GM12875 (cell line): Measurements from ENCODE around the gene RERE.

Experiments
- H3K4me3 ChIP-seq: one replicate; pipeline ENCODE4 v1.5.1; 2011; ENCODE audit warnings: low read depth, low read length, control low read depth
- TF ChIP-seq, protein P1 (sequence below): IDR thresholded peaks from 2 replicates; pipeline ENCODE4 v1.5.1; 2011; ENCODE audit warnings: low read depth, mild to moderate bottlenecking, control low read depth, inconsistent platforms, low read length, moderate library complexity, borderline replicate concordance; ENCODE audit not compliant: insufficient read depth

Gene RERE

GRCh38 chr1:8562222-8562621 lies 255.2 kb downstream of the RERE start:
- H3K4me3 ChIP-seq, result no peak overlapping the region
- TF ChIP-seq, protein P1, sequence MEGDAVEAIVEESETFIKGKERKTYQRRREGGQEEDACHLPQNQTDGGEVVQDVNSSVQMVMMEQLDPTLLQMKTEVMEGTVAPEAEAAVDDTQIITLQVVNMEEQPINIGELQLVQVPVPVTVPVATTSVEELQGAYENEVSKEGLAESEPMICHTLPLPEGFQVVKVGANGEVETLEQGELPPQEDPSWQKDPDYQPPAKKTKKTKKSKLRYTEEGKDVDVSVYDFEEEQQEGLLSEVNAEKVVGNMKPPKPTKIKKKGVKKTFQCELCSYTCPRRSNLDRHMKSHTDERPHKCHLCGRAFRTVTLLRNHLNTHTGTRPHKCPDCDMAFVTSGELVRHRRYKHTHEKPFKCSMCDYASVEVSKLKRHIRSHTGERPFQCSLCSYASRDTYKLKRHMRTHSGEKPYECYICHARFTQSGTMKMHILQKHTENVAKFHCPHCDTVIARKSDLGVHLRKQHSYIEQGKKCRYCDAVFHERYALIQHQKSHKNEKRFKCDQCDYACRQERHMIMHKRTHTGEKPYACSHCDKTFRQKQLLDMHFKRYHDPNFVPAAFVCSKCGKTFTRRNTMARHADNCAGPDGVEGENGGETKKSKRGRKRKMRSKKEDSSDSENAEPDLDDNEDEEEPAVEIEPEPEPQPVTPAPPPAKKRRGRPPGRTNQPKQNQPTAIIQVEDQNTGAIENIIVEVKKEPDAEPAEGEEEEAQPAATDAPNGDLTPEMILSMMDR, result no peak

GRCh38 chr1:8560611-8561544 lies 256.6 kb downstream of the RERE start:
- no peak overlapping the region for H3K4me3 ChIP-seq
- TF ChIP-seq, protein P1, result peak; percentile 60; the same call in 1 of the 2 replicates

GRCh38 chr1:8560035-8560434 lies 257.4 kb downstream of the RERE start:
- H3K4me3 ChIP-seq, result no peak overlapping the region
- TF ChIP-seq, protein P1, result no peak

GRCh38 chr1:8555582-8555981 lies 261.9 kb downstream of the RERE start:
- no peak overlapping the region for H3K4me3 ChIP-seq
- TF ChIP-seq, protein P1, result no peak

DNA sequence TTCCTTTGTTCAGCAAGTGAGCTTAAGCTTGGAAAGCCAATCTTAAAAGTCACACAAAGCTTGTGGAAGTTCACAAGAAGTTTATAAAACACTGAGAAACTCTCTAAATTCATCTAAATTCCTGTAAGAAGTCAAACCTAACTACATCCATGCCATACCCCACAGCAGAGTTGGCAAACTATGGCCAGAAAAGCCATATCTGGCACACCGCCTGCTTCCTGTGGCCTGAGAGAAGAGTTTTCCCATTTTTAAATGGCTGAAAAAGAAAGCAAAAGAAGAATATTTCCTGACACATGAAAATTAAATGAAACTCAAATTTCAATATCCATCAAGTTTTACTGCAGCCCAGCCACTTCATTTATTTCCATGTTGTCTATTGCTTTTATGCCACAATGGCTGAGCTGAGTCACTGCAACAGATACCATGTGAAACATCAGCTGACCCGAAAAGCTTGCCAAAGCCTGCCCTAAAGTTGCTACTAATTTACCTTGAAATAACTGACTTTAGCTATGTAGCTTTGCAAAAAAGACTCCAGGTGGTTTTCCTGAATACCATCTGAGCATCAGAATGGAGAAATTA lies 262.4 kb downstream of the RERE start:
- TF ChIP-seq, protein P1, result no peak
- H3K4me3 ChIP-seq, result no peak overlapping the region

GRCh38 chr1:8552820-8553397 lies 264.5 kb downstream of the RERE start:
- TF ChIP-seq, protein P1, result no peak
- H3K4me3 ChIP-seq, result no peak overlapping the region
